ENCODE measurements around the gene COPA.

DNA sequence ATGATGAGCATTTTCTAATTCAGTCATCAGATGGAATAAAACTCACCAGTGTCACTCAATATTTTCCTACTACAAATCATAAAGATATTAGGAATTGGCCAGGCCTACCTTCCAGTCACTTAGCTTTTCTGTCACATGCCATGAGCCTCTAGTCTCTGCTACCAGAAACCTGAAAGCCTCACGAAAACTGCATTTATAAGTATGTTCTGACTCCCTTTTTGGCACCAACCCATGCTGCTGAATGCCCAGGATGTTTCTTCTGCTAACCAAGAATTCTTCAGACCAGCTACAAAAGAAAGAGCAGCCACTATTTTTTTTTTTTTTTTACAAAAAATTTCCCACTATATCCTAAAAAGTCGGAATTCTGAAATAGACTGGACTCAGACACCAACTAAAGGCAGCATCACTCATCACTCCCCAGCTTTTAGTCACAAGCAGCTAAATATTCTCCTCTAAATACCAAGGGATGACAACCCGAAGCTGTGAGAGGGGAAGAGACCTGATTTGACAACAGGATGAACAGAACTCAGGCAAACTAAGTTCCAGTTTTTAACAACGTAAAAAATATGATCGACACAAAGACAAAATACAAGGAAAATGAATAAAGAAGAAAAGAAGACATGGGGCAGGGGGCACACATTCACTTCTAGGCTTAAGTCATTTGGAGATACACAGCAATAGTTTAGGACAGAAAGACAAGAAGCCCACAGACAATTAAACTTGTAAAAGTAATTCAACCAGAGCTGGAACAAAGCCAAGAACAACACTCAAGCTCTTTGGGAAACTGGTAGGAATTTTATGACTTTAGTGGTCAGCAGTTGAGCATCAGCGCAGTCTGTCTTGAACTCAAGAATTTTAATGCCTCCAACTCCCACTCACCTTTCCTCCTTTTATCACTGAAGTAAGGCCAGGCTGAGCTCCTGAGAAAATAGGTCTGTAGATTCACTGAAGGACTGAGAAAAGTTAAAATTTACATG lies 82.4 kb downstream of the COPA start:
- TF ChIP-seq, protein P1, sequence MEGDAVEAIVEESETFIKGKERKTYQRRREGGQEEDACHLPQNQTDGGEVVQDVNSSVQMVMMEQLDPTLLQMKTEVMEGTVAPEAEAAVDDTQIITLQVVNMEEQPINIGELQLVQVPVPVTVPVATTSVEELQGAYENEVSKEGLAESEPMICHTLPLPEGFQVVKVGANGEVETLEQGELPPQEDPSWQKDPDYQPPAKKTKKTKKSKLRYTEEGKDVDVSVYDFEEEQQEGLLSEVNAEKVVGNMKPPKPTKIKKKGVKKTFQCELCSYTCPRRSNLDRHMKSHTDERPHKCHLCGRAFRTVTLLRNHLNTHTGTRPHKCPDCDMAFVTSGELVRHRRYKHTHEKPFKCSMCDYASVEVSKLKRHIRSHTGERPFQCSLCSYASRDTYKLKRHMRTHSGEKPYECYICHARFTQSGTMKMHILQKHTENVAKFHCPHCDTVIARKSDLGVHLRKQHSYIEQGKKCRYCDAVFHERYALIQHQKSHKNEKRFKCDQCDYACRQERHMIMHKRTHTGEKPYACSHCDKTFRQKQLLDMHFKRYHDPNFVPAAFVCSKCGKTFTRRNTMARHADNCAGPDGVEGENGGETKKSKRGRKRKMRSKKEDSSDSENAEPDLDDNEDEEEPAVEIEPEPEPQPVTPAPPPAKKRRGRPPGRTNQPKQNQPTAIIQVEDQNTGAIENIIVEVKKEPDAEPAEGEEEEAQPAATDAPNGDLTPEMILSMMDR (conservative IDR thresholded peaks at IDR 0.05), result no peak
- no peak for TF ChIP-seq ZFX (IDR thresholded peaks at IDR 0.05)

Measured in C4-2B (cell line).